HG03175 (cell line): ENCODE data around the gene PLET1.
"Not testable (repeated sequence)": the region's sequence is repeated elsewhere in the genome, so short reads cannot be mapped to it uniquely, and the experiment has no call there.

Experiments used
- ATAC-seq: cut with Tn5 transposase; IDR thresholded peaks from one replicate; pipeline ENCODE4 v1.9.1; 2021; ENCODE audit warnings: mild to moderate bottlenecking, moderate library complexity; ENCODE audit not compliant: unreplicated experiment

PLET1 gene

DNA sequence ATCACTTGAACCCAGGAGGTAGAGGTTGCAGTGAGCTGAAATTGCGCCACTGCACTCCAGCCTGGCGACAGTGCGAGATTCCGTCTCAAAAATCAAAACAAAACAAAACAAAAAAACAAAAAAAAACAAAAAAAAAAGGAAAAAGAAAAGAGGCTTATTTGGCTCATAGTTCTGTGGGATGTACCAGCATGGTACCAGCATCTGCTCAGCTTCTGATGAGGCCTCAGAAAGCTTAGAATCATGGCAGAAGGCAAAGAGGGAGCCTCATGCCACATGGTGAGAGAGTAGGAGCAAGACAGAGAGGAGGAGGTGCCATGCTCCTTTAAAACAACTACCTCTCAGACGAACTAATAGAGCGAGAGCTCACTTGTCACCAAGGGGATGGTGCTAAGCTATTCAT, 45.0 kb downstream of the PLET1 start:
- ATAC-seq: no peak

GRCh38 chr11:112213753-112214152, 46.9 kb downstream of the PLET1 start:
- no peak for ATAC-seq

- no peak for ATAC-seq
Observed at GRCh38 chr11:112212710-112213109, 48.0 kb downstream of the PLET1 start.

DNA sequence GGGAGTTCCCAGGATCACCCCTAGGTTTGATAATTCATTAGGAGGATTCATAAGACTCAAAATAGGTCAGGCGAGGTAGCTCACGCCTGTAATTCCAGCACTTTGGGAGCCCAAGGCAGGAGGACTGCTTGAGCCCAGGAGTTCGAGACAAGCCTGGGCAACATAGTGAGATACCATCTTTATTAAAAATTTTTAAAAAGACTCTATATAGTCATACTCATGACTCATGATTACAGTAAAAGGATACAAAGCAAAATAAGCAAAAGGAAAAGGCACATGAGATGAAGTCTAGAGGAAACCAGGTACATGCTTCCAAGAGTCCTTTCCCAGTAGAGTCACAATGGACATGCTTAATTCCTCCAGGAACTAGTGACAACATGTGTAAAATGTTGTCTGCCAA, 48.4 kb downstream of the PLET1 start:
- ATAC-seq: no peak

DNA sequence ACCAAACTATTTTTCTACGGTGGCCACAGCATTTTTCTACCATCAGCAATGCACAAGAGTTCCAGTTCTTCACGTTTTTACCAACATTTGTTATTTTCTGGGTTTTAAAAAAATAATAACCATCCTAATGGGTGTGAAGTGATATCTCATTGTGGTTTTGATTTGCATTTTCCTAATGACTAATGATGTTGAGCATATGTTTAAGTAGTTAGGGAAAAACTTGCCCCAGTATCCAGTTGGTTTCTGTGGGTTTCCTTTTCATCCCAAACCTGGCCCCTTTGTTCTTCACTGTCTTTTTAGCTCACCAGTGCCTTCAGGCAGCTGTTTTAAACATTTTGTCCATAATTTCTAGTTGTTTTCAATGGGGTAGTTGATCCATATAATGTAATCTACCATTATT, 49.1 kb downstream of the PLET1 start:
- ATAC-seq: no peak

DNA sequence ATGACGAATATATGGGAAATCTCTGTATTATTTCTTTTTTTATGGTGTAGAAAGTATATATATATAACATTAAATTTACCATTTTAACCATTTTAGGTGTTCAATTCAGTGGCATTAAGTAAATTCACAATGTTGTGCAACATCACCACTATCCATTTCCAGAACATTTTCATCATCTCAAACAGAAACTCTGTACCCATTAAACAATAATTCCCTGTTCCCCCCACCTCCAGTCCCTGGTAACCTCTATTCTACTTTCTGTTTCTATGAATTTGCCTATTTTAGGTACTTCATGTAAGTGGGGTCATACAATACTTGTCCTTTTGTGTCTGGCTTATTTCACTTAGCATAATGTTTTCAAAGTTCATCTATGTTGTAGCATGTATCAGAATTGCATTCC, 49.8 kb downstream of the PLET1 start:
- no peak for ATAC-seq

GRCh38 chr11:112206071-112206470, 54.6 kb downstream of the PLET1 start:
- no peak for ATAC-seq

DNA sequence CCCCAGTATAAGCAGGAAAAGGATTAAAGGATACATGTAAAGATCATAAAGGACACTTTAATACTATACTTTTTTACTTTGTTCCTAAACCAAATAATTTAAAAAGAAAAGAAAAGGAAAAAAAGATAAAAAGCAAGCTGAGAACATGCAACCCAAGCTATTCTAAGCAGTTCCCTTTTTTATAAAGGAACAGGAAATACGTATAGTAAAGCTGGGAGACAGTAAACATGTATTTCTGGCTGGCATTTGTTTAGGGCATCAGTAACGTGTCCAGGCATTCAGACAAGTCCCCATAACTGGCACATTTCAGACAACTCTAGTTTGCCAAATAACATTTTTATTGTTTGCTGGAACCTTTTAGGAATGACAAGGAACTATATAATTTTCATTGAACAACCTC, 60.4 kb downstream of the PLET1 start:
- no peak for ATAC-seq

- not testable (repeated sequence) for ATAC-seq
Observed at GRCh38 chr11:112199101-112199500, 61.6 kb downstream of the PLET1 start.
